HG03064 (cell line): Measurements from ENCODE around the gene RPF1.
"Not testable (repeated sequence)": the region's sequence is repeated elsewhere in the genome, so short reads cannot be mapped to it uniquely, and the experiment has no call there.

Experiments used
- ATAC-seq: cut with Tn5 transposase; IDR thresholded peaks from one replicate; pipeline ENCODE4 v1.9.1; 2021; ENCODE audit warnings: low read depth; ENCODE audit not compliant: unreplicated experiment

The RPF1 gene, protein sequence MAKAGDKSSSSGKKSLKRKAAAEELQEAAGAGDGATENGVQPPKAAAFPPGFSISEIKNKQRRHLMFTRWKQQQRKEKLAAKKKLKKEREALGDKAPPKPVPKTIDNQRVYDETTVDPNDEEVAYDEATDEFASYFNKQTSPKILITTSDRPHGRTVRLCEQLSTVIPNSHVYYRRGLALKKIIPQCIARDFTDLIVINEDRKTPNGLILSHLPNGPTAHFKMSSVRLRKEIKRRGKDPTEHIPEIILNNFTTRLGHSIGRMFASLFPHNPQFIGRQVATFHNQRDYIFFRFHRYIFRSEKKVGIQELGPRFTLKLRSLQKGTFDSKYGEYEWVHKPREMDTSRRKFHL

DNA sequence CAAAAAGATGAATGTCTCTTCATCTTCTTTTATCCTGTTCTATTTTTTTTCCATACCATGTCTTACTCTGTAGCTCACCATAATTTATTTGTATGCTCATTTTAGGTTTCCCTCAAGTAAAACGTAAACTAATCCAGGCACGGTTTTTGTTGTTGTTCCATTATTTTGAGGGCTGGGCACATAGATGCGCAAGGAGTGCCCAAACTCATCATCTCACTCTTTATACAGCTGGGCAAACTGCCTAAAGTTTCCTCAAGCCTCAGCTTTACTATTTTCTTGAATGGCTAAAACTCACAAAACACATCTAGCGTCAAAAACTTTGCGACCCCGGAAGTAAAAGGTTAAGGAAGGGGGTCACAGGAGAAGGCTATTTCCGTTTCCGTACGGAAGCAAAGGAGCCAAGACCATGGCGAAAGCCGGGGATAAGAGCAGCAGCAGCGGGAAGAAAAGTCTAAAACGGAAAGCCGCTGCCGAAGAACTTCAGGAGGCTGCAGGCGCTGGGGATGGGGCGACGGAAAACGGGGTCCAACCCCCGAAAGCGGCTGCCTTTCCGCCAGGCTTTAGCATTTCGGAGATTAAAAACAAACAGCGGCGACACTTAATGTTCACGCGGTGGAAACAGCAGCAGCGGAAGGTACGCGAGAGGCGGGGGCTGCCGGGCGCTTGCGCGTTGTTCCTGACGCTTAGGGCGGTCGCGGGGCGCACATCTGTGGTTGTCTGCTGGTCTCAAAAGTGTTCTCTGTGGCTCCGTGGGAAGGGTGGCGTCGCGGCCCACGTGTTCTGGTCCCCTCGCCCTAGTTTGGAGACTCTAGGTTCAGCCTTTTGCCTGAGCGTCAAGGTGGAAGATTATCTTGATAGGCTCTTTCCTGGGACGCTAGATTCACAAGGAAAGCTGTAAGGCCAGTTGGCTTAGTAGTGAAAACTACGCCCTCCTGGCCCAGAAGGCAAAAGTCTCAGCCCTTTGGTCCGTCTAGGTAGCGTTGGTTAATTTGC is at the start of gene RPF1:
RPF1 (plus strand) TSS at position 391 of the 993 bp plus-strand sequence; CDS start at position 407, 16 bp downstream.
- peak; percentile 98 for ATAC-seq

GRCh38 chr1:84430546-84430945 is 48.5 kb upstream of the RPF1 start:
- no peak for ATAC-seq

DNA sequence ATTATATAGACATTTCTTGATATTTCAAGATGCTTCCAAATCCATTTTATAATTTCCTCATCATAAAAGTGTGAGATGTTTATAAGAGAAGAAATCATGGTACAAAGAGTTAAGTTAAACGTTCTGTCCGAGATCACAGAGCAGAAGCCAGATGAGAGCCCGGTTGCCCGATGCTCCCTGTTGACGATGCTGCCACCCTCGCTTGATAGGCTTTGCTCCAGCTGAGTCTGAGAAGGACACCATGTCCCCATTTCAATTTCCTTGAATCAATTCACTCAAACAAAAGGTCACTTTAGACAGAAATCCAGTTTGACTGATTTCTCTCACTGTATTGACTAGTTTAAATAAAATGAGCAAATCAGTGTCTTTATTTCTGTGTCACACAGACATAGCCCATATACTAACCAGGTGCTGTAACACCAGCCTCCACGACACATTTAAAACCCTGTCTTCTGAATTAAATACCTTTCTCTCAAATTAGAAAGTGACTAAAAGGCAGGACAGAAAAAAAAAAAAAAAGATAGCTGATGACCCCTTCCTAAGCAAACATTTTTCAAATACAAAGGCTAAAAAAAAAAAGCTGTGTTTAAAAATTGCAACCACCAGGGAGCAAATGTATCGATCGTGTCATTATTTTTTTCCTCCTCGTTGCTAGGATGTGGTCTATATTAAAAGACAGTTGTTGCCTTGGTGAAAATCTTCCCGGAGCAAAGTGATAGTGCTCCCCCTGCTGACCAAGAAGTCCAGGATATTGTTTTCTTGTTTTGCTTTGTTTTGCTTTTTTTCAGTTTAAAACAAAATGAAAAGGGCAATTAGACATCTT is 45.6 kb upstream of the RPF1 start:
- no peak for ATAC-seq

DNA sequence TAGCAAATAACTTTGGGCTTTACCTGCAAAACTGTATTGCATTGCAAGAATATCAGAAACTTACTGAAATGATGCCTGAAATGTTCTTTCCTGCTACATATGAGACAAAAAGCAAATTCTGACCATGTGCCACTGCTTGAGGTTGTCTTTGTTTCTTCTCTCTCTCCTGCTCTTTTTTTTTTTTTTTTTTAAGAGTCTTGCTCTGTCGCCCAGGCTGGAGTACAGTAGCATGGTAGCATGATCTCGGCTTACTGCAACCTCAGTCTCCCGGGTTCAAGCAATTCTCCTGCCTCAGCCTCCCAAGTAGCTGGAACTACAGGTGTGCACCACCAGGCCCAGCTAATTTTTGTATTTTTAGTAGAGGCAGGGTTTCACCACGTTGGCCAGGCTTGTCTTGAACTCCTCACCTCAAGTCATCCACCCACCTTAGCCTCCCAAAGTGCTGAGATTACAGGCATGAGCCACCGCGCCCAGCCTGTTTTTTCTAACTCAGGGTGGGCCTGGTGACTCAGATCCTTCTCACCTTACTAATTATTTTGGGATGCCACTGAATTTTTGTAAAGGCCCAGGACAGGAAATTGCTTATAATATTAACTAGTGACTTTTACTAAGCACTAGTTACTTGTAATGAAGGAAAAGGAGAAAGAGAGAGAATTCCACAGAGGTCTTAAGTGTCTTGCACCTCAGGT is 44.8 kb upstream of the RPF1 start:
- ATAC-seq, result no peak

GRCh38 chr1:84434801-84435549 is 44.1 kb upstream of the RPF1 start:
- no peak for ATAC-seq

- ATAC-seq, result no peak
Measured at GRCh38 chr1:84436876-84437655, 42.0 kb upstream of the RPF1 start.

- ATAC-seq, result peak; percentile 97
Measured at GRCh38 chr1:84442256-84442655, 36.8 kb upstream of the RPF1 start.

DNA sequence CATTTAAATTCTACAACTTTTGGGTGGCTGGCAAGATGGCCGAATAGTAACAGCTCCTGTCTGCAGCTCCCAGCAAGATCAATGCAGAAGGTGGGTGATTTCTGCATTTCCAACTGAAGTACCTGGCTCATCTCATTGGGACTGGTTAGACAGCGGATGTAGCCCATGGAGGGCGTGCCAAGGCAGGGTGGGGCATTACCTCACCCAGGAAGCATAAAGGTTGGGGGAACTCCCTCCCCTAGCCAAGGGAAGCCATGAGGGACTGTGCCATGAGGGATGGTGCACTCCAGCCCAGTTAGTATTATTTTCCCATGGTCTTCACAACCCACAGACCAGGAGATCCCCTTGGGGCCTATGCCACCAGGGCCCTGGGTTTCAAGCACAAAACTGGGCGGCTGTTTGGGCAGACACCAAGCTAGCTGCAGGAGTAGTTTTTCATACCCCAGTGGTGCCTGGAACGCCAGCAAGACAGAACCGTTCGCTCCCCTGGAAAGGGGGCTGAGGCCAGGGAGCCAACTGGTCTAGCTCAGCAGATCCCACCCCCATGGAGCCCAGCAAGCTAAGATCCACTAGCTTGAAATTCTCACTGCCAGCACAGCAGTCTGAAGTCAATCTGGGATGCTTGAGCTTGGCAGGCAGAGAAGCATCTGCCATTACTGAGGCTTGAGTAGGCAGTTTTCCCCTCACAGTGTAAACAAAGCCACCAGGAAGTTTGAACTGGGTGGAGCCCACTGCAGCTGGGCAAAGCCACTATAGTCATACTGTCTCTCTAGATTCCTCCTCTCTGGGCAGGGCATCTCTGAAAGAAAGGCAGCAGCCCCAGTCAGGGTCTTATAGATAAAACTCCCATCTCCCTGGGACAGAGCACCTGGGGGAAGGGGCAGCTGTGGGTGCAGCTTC is 36.1 kb upstream of the RPF1 start:
- ATAC-seq, result not testable (repeated sequence)

GRCh38 chr1:84448704-84449103 is 30.4 kb upstream of the RPF1 start:
- ATAC-seq, result not testable (repeated sequence)

DNA sequence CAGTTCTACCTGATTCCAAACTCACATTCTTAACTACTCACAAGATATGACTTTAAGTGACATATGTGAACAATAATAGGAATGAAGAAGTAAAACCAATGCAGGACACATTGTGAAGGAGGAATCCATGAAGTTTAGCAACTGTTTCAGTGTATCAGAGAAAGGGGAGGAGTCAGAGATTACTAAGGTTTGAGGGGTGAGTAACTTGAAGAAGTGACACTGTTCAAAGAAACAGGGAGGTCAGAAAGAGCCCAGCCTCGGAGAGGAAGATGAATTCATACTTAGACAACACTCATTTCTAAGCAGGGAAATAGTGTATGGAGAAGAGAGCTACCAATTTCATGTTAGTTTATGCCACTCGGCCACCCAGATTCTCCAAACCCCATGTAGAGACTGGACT is 28.2 kb upstream of the RPF1 start:
- no peak for ATAC-seq

DNA sequence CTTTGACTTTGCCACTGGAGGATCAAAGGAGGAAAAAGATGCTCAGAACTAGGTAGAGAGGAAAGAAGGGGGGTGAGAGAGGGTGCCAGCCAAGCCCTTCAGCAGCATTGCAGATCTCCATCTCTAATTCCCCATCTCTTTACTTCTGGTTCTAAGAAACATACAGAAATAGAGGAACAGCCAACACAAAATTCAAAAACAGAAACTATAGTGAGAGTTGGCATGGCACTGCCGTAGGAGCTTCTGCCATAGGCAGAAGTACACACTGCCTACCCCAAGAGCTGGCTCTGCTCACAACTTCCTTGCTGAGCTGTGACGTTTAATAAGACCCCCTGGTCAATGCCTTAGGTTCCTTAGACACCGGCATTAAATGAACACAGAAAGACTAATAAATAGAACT is 26.6 kb upstream of the RPF1 start:
- ATAC-seq, result no peak

- ATAC-seq, result no peak
Measured at GRCh38 chr1:84462118-84462517, 16.9 kb upstream of the RPF1 start.

DNA sequence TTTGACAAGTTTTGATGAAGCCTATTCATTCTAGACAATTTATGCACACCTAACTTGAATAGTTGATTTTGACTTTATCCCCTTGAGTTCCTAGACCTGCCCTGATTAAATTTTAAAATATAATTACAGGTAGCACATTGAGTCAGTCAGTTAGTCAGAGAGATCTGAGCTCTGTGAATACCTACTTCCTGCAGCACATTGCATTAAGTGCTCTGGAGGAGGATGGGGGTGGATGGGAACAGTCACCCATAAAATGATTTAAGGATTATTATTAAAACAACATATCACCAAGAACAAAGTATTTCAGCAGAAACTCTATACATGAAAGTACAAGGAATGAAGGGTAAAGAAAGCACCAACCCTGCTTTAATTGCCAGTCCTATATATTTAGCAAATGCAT is 11.8 kb upstream of the RPF1 start:
- no peak for ATAC-seq

DNA sequence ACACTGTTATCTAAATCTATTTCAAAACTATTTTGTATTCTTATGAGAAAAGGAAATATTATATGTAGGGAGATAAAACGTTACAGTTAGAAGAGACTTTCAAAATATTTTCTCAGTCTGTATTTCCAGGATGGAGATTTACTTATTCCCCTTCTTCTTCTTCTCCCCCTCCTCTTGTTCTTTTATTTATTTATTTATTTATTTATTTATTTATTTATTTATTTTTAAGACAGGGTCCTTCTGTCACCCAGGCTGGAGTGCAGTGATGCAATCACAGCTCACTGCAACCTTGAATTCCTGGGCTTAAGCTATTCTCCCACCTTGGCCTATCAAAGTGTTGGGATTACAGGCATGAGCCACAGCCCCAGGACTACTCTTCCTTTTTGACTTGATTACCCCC is 2.8 kb upstream of the RPF1 start:
- no peak for ATAC-seq

DNA sequence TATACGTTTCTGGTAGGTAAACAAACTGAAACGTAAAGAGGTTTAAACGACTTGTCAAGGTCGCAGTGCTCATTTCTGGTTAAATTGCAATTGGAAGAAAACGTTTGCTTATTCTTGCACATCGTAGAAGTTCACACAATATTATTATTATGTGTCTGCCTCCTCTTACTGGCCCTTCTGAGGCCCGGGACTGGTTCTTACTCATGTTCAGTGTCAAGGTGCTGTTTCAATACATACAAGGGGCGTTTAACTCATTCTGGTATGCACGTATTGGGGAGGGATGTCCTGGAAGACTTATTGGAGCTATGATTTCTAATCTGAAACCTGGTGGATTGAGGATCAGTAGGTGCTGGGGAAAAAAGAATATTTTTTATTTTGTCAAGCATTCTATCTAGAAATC is 932 bp downstream of the RPF1 start:
- ATAC-seq, result no peak

GRCh38 chr1:84480650-84481049 is 1.6 kb downstream of the RPF1 start:
- no peak for ATAC-seq

DNA sequence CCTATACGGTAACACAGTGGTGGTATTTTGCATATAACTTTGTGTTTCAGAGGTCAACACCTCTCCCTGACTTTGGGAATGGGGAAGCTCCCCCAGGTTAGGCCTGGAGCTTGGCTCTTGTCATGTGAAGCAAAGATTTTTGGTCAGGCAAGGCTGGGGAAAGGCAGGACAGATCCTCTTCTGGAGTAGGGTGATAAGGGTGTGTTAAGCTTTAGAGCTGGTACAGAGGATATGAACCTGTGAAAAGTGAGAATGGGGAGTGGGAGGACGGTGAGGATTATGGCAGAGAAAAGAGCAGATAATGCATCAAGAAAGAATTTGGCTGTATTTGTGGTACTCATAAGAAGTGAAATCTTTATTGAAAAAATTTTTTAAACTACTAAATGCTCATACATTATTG is 2.3 kb downstream of the RPF1 start:
- ATAC-seq, result no peak

GRCh38 chr1:84488107-84488506 is 9.0 kb downstream of the RPF1 start:
- no peak for ATAC-seq
